Natural killer cell treated with Interleukin-12 subunit alpha and Interleukin-12 subunit beta and Interleukin-15 and Interleukin-18, amount 100 ng/mL, for 72 hours (primary cell): Measurements from ENCODE around the gene NFE2L2. TPM values are rescaled to one million over a fixed set of nuclear protein-coding genes. Genes with fewer than 3 reads are reported as not detected.
"Not testable (repeated sequence)": the region's sequence is repeated elsewhere in the genome, so short reads cannot be mapped to it uniquely, and the experiment has no call there.

Experiments used
- ATAC-seq, 2 donors: fragments of 150-1000 bp; cut with Tn5 transposase in 1 of 2; sonication (Bioruptor Pico), chemical (Tn5 transposase) in 1 of 2; 2 replicates each; pipeline ENCODE4 v1.10.0; 2021
- DNase-seq: peaks from one replicate; pipeline ENCODE4 v3.0.0; 2022; ENCODE audit warnings: low spot score
- H3K27ac Mint-ChIP-seq, 2 donors: 1 replicate in 1 of 2; 2 replicates in 1 of 2; pipeline ENCODE4 v1.8.0; 2022; ENCODE audit warnings: mixed read lengths in 2 of 2, mild to moderate bottlenecking in 1 of 2, moderate library complexity in 1 of 2
- H3K27me3 Mint-ChIP-seq, 2 donors: 1 replicate in 1 of 2; 2 replicates in 1 of 2; pipeline ENCODE4 v1.8.0; 2022; ENCODE audit warnings: mixed read lengths in 2 of 2
- H3K36me3 Mint-ChIP-seq: one replicate; pipeline ENCODE4 v1.8.0; 2022; ENCODE audit warnings: mixed read lengths
- H3K4me1 Mint-ChIP-seq, 2 donors: 1 replicate in 1 of 2; 2 replicates in 1 of 2; pipeline ENCODE4 v1.8.0; 2022; ENCODE audit warnings: low read depth in 2 of 2, mixed read lengths in 2 of 2, mild to moderate bottlenecking in 1 of 2
- H3K4me3 Mint-ChIP-seq: one replicate; pipeline ENCODE4 v1.8.0; 2022; ENCODE audit warnings: mixed read lengths
- H3K9me3 Mint-ChIP-seq: 2 replicates; pipeline ENCODE4 v1.8.0; 2022; ENCODE audit warnings: mixed read lengths
- total RNA-seq, 2 donors: library from RNA; stranded (reverse); gene quantifications; one replicate each; pipeline ENCODE4 v1.2.3, GENCODE V29; 2022

The NFE2L2 gene
- total RNA-seq, 2 donors from 2014 or later, result 71.2 to 96.6 TPM

DNA sequence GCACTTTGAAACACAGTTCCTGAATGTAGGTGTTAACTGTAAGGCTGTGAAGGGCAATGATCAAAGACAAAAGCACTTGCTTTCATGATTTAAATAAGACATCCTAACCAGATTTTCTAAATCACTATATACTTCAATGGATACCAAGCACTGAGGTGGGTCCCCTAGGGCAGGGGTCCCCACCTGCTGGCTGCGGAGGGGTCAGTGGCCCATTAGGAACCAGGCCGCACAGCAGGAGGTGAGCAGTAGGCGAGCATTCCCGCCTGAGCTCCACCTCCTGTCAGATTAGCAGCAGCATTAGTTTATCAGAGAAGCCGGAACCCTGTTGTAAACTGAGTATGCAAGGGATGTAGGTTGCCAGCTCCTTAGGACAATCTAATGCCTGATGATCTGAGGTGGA, 7.1 kb downstream of the NFE2L2 start:
- no peak for ATAC-seq
- Mint-ChIP-seq H3K27ac (peak overlapping the region; percentile 91 to 95), H3K9me3 (no peaks in the 10 kb centered on the region), H3K27me3 (no peaks in the 10 kb centered on the region), H3K4me1 (peaks cover 72 to 78% of the 10 kb centered on the region in 2 donors), H3K36me3 (peaks cover 18% of the 10 kb centered on the region), H3K4me3 (peak overlapping the region; percentile 50)
- DNase-seq, result no peak

DNA sequence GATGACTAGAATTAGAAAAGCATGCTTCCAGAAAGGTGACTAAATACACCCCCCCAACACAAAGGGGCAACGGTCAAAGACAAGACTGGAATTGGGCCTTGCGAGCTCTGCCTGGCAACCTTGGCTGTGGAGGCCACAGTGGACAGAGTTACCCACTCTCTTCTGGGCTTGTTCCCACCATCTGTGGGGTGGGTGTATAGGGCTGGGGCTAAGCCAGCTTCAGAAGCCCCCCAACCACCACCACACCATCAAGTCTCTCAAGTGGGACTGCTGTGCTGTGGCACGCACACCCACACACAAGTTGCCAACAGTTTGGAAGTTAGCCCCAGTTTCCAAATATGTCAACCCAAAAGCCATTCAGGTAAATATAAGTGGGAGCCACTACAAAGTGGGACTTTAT, 7.8 kb downstream of the NFE2L2 start:
- peaks cover 16% of the 10 kb centered on the region for H3K36me3 Mint-ChIP-seq
- no peaks in the 10 kb centered on the region for H3K27me3 Mint-ChIP-seq
- H3K4me3 Mint-ChIP-seq, result peak overlapping the region; percentile 50
- DNase-seq (no peak), ATAC-seq (no peak)
- peak overlapping the region; percentile 91 to 95 for H3K27ac Mint-ChIP-seq
- peaks cover 72 to 78% of the 10 kb centered on the region in 2 donors for H3K4me1 Mint-ChIP-seq
- H3K9me3 Mint-ChIP-seq, result no peaks in the 10 kb centered on the region

DNA sequence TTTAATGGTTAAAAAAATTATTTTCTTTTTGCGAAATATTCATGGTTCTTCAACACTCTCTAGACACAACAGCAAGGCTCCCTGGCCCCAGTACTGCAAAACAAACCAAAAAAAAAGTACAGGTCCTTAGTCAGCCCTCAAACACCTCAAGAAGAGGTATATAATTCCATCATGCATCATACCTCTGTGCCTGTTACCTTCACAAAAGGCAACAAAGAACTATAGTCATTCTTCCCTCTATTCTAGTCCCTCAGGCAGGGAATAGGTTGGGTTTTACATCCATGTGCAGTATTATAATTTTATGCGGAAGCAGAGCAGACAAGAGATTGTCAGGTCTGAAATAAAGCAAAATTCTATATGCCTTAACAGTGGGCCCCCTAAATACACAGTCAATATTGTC, 8.5 kb downstream of the NFE2L2 start:
- peak overlapping the region; percentile 91 to 95 for H3K27ac Mint-ChIP-seq
- DNase-seq, result no peak
- H3K36me3 Mint-ChIP-seq, result peaks cover 19% of the 10 kb centered on the region
- no peaks in the 10 kb centered on the region for H3K27me3 Mint-ChIP-seq
- no peak for ATAC-seq
- H3K4me3 Mint-ChIP-seq, result peak overlapping the region; percentile 50
- peaks cover 71 to 78% of the 10 kb centered on the region in 2 donors for H3K4me1 Mint-ChIP-seq
- H3K9me3 Mint-ChIP-seq, result no peaks in the 10 kb centered on the region

DNA sequence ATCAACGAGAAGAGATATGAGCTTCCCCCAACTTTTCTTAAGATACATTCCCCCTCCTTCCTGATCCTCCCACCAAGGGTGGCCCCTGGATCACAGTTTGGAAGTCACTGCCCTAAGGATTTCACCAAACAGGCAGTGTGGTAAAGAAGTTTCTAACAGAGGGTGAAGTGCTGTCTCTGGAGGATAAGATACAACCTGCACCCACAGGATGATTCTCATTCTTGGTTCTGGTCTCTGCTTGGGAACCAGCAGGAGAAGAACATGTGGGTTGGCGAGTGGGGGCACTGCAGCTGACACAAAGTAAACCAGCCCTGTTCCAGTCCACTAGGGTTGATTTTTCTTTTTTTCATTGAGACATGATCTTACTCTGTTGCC, 9.3 kb downstream of the NFE2L2 start:
- Mint-ChIP-seq H3K4me1 (peaks cover 73 to 81% of the 10 kb centered on the region in 2 donors), H3K9me3 (no peaks in the 10 kb centered on the region), H3K27ac (peak overlapping the region; percentile 91 to 95), H3K36me3 (peaks cover 19% of the 10 kb centered on the region), H3K4me3 (no peak overlapping the region), H3K27me3 (no peaks in the 10 kb centered on the region)
- DNase-seq (no peak), ATAC-seq (no peak)

DNA sequence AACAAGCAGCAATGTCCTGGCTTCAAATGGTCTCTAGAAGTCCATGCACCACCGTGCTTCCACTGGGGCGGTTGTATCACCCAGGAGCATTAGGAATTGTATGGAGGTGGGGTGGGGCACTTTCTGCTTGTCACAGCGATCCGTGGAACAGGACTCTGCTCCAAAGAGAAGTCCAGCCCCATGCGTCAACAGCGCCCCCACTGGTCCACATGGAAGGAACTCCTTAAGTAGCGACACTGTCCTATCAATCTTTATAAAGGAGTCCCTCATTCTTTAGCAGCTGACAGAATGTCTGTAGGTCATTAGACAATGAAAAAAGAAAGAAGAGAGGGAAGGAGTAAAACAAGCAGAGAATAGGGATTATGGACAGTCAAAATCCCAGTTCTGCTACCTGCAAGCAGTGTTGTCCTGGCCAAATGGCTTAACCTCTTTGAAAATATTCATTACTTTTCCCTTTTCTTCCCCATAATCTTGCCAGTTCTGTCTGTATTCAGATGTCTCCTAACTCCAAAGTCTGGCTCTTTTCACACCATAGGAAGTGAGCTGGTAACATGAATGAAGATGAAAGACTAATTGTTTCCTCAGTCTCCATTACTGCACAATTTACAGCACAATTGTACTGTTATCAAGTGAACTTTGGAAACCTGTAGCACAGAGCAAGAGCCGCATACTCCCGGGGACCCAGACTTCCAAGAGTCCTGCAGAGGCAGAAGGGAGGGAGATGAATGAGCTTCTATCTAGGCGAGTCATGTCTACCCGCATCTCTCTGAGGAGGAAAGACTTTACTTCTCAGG, 9.9 kb downstream of the NFE2L2 start:
- H3K9me3 Mint-ChIP-seq, result no peaks in the 10 kb centered on the region

DNA sequence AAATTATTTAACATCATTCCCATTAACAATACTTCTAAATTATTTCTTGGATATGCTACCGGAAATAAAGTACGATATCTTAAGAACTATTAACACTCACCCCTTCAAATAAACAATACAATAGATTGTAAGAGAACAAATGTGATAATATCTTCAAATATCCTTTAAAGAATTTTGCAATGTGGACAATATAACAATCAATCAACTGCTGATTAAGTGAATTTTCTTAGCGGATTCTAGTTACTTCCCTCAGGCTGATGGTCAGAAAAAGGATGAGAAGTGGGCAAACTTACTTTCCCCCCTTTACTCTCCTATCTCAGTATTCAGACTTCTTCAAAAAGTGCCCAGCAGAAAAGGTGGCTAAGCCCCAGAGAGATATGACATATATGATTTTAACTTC, 10.8 kb downstream of the NFE2L2 start:
- Mint-ChIP-seq H3K4me1 (peaks cover 73 to 84% of the 10 kb centered on the region in 2 donors), H3K9me3 (no peaks in the 10 kb centered on the region), H3K4me3 (no peak overlapping the region), H3K27me3 (no peaks in the 10 kb centered on the region), H3K27ac (peak overlapping the region; percentile 91 to 95), H3K36me3 (peaks cover 19% of the 10 kb centered on the region)
- DNase-seq (no peak), ATAC-seq (no peak)

More for the DNA sequence above, 9.9 kb downstream of the NFE2L2 start:
- peak overlapping the region; percentile 26 for H3K4me3 Mint-ChIP-seq
- no peaks in the 10 kb centered on the region for H3K27me3 Mint-ChIP-seq
- H3K36me3 Mint-ChIP-seq, result peaks cover 19% of the 10 kb centered on the region
- peaks cover 74 to 82% of the 10 kb centered on the region in 2 donors for H3K4me1 Mint-ChIP-seq
- peak overlapping the region; percentile 91 to 95 for H3K27ac Mint-ChIP-seq
- DNase-seq (no peak), ATAC-seq (no peak)

DNA sequence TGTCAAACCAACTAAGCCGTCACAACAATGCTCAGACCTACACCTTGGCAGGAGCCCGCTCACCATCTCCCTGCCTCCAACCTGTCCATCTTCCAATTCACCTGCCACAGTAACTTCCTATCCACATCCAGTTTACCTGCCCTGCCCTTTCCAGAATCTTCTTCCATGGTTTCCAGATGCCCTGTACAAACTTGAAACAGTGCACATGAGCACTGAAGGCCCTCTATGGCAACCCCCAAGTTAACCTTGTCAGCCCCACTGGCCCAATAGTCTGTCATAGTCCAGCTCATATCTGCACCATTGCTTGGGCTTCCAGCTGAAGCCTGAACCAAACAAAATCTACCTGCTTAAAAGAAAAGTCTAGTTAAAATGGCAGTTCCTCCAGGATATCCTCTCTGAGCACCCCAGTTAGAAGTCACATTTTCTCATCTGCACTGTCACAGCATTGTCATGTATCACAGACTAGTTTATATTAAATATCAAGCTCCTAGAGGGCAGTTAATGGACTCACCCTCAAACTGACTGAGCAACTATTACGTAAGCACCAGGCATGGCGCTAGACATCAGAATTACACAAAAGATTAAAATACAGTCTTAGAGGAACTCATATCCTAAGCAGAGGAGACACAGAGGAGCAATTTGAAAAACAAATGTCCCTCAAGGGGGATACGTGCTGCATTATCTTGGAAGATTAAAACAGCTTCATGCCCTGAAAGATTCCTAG, 11.6 kb downstream of the NFE2L2 start:
- Mint-ChIP-seq H3K4me3 (peak overlapping the region; percentile 78), H3K27me3 (no peaks in the 10 kb centered on the region), H3K36me3 (peaks cover 13% of the 10 kb centered on the region)

DNA sequence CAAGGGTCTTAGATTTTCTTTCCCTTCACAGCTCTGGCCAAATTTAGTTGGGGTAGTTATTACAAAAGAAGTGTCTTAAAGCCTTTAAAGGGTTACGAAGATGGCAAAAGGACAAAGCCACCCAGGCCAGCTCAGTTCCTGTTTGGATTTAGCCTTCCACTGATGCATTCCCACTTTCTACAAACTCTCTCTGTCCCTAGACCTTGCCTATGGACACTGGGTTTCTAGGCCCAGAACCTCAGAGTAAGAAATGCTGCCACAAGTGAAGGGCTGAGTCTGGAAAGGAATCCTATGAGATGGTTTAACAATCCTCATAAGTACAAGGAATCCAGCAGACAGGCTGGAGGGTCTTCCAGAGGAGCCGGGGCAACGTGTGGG, 13.4 kb downstream of the NFE2L2 start:
- peaks cover 12% of the 10 kb centered on the region for H3K36me3 Mint-ChIP-seq
- H3K4me1 Mint-ChIP-seq, result peaks cover 55 to 66% of the 10 kb centered on the region in 2 donors
- no peak for ATAC-seq

More for the DNA sequence above, 11.6 kb downstream of the NFE2L2 start:
- Mint-ChIP-seq H3K9me3 (no peaks in the 10 kb centered on the region), H3K27ac (peak overlapping the region; percentile 91 to 95), H3K4me1 (peaks cover 69 to 82% of the 10 kb centered on the region in 2 donors)
- DNase-seq (no peak), ATAC-seq (no peak)

DNA sequence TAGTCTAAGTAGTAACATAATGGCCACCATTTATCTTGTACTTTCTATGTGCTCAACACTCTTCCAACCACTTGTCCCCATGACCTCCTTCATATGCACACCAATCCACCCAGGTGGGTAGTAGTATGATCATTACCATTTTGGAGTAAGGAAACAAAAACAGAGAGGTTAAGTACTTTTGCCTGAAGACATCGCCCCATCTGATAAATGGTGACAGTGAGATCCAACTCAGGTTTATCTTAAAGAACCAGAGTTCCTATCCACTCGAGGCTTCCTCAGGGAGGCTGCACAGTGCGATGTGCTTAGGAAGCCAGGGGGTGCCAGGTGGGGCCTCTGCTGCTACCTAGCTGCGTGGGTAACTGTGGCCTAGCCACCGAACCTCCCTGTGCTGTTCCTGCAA, 14.1 kb downstream of the NFE2L2 start:
- H3K4me1 Mint-ChIP-seq, result peaks cover 52 to 67% of the 10 kb centered on the region in 2 donors
- no peak for DNase-seq
- H3K9me3 Mint-ChIP-seq, result no peaks in the 10 kb centered on the region
- peak overlapping the region; percentile 78 for H3K4me3 Mint-ChIP-seq
- H3K36me3 Mint-ChIP-seq, result peaks cover 12% of the 10 kb centered on the region
- ATAC-seq, result no peak
- H3K27me3 Mint-ChIP-seq, result no peaks in the 10 kb centered on the region
- H3K27ac Mint-ChIP-seq, result peak overlapping the region; percentile 91 to 95

More for the DNA sequence above, 13.4 kb downstream of the NFE2L2 start:
- no peak for DNase-seq
- Mint-ChIP-seq H3K9me3 (no peaks in the 10 kb centered on the region), H3K4me3 (peak overlapping the region; percentile 78), H3K27me3 (no peaks in the 10 kb centered on the region), H3K27ac (peak overlapping the region; percentile 91 to 95)

DNA sequence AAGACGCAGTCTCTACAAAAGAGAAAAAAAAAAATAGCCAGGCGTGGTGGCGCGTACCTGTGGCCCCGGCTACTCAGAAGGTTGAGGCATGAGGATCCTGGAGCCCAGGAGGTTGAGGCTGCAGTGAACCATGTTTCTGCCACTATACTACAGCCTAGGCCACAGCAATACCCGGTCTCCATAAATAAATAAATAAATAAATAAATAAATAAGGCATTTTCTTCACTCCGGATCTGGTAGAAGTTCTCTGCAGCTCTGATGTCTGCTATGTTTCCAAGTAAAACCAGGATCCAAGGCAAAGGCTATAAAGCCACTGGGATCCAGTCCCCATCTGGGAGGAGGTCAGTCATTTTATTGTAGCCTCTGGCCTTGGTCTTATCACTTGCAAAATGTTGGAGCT, 15.5 kb downstream of the NFE2L2 start:
- peaks cover 12% of the 10 kb centered on the region for H3K36me3 Mint-ChIP-seq
- H3K27ac Mint-ChIP-seq, result peak overlapping the region; percentile 57 to 79

DNA sequence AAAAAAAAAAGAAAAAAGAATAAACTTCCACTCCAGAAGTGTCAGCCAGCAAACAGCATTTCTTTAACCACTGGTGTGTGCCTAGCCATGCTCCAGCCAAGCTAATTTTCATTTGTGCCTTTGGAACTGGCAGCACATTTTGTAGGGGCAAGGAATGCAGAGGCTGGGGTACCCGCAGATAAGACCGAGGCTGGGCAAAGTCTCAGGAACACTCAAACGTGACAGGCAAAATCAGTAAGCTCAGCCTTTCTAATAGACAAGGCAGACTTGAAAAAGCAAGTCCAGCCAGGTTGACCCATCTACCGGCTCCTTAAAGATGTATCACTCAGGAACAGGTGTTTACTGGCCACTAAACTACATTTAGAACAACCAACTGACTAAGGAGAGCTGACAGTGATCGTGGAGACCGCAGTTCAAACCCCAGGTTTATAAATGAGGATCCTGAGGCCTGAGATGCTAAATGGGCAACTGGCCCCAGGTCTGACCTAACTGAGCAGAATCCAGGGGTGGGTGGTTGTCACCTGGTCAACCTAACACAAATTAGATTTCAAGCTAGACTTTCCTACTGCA, 16.7 kb downstream of the NFE2L2 start:
- no peak for DNase-seq
- Mint-ChIP-seq H3K4me1 (peaks cover 49 to 66% of the 10 kb centered on the region in 2 donors), H3K36me3 (peaks cover 6% of the 10 kb centered on the region), H3K27me3 (no peaks in the 10 kb centered on the region), H3K9me3 (no peaks in the 10 kb centered on the region), H3K27ac (peak overlapping the region; percentile 23 to 79), H3K4me3 (no peak overlapping the region)
- ATAC-seq, result no peak

More for the DNA sequence above, 15.5 kb downstream of the NFE2L2 start:
- Mint-ChIP-seq H3K4me3 (no peak overlapping the region), H3K27me3 (no peaks in the 10 kb centered on the region), H3K4me1 (peaks cover 55 to 71% of the 10 kb centered on the region in 2 donors), H3K9me3 (no peaks in the 10 kb centered on the region)
- ATAC-seq, result no peak
- no peak for DNase-seq

DNA sequence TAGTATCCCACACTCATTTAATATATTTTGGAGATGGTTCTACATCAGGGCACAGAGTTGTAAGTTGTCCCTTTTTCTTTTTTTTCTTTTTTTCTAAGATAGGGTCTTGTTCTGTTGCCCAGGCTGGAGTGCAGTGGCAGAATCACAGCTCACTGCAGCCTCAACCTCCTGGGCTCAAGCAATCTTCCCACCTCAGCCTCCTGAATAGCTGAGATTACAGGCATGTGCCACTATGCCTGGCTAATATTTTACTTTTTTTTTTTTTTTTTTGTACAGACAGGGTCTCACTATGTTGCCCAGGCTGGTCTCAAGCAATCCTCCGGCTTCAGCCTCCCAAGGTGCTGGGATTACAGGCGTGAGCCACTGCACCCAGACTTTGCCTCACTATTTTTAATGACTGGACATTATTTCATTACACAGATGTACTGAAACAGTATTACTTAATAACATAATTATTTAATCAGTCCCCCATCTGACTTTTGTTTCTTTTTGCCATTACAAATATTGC, 17.9 kb downstream of the NFE2L2 start:
- H3K9me3 Mint-ChIP-seq, DNase-seq, H3K36me3 Mint-ChIP-seq, H3K4me3 Mint-ChIP-seq, ATAC-seq, H3K27me3 Mint-ChIP-seq: not testable (repeated sequence)
- H3K4me1 Mint-ChIP-seq, result peaks cover 53 to 66% of the 10 kb centered on the region in 2 donors
- H3K27ac Mint-ChIP-seq, result peak overlapping the region; percentile 23 to 86

DNA sequence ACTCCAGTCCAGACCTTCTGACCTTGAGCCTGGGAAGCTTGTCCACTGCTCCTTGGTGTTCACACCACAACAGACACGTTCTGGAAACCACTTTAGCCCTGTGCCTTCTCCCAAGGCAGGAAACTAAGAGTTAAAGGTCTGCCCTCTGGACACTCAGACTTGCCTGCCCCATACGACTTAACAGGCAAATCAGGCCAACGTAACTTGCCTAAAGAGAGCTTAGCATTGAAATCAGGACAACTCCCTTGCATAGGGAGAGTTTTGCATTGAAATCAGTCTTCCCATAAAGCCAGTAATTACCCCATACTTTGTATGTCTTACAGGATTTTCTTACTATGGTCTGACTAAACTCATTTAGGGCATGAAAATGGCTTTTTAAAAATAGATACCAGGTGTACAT, 18.5 kb downstream of the NFE2L2 start:
- Mint-ChIP-seq H3K27ac (peak overlapping the region; percentile 18 to 86), H3K27me3 (no peaks in the 10 kb centered on the region), H3K9me3 (no peaks in the 10 kb centered on the region), H3K4me3 (no peak overlapping the region), H3K36me3 (peaks cover 6% of the 10 kb centered on the region), H3K4me1 (peaks cover 53 to 66% of the 10 kb centered on the region in 2 donors)
- ATAC-seq (no peak), DNase-seq (no peak)
